MM.1S (cell line): ENCODE results near the gene ATP6V1A.

Experiments
- DNase-seq: peaks from one replicate; pipeline ENCODE4 v3.0.0-alpha.2; 2015
- H2AFZ ChIP-seq: fragments of 300-600 bp; sonication (generic); 2 replicates; pipeline ENCODE4 v1.6.0; 2016; ENCODE audit warnings: antibody characterized with exemption, low read length
- H3F3A ChIP-seq: fragments of 300-600 bp; sonication (generic); 2 replicates; pipeline ENCODE4 v1.6.1; 2016; ENCODE audit warnings: mild to moderate bottlenecking, antibody characterized with exemption, low read length, moderate library complexity, mixed read lengths; ENCODE audit not compliant: insufficient read depth
- H3K27ac ChIP-seq: fragments of 300-600 bp; sonication (generic); 2 replicates; pipeline ENCODE4 v1.5.1; 2016; ENCODE audit warnings: mild to moderate bottlenecking, low read length
- H3K27me3 ChIP-seq: fragments of 300-600 bp; sonication (generic); replicated peaks from 2 replicates; pipeline ENCODE4 v1.6.0; 2016; ENCODE audit warnings: low read length; ENCODE audit not compliant: insufficient read depth
- H3K36me3 ChIP-seq: fragments of 300-600 bp; sonication (generic); replicated peaks from 2 replicates; pipeline ENCODE4 v1.6.1; 2016; ENCODE audit warnings: mild to moderate bottlenecking, low read length, mixed read lengths; ENCODE audit not compliant: insufficient read depth
- H3K4me1 ChIP-seq: fragments of 300-600 bp; sonication (generic); 2 replicates; pipeline ENCODE4 v1.6.1; 2016; ENCODE audit warnings: low read length, mixed read lengths
- H3K4me2 ChIP-seq: fragments of 300-600 bp; sonication (generic); 2 replicates; pipeline ENCODE4 v1.6.0; 2016; ENCODE audit warnings: low read depth, low read length
- H3K4me3 ChIP-seq: fragments of 300-600 bp; sonication (generic); 2 replicates; pipeline ENCODE4 v1.5.1; 2016; ENCODE audit warnings: low read length, mixed read lengths
- H3K79me2 ChIP-seq: fragments of 300-600 bp; sonication (generic); 2 replicates; pipeline ENCODE4 v1.6.1; 2016; ENCODE audit warnings: mixed run types, low read length, mixed read lengths
- H3K9ac ChIP-seq: fragments of 300-600 bp; sonication (generic); 2 replicates; pipeline ENCODE4 v1.6.1; 2016; ENCODE audit warnings: low read length, mixed read lengths
- H3K9me2 ChIP-seq: fragments of 300-600 bp; sonication (generic); replicated peaks from 2 replicates; pipeline ENCODE4 v1.6.1; 2016; ENCODE audit warnings: mild to moderate bottlenecking, low read length, mixed read lengths; ENCODE audit not compliant: insufficient read depth
- H3K9me3 ChIP-seq: fragments of 300-600 bp; sonication (generic); replicated peaks from 2 replicates; pipeline ENCODE4 v1.6.1; 2016; ENCODE audit warnings: mild to moderate bottlenecking, low read length, mixed read lengths; ENCODE audit not compliant: insufficient read depth
- H4K20me1 ChIP-seq: fragments of 300-600 bp; sonication (generic); 2 replicates; pipeline ENCODE4 v1.6.1; 2016; ENCODE audit warnings: mild to moderate bottlenecking, low read length, moderate library complexity, mixed read lengths; ENCODE audit not compliant: insufficient read depth
- EZH2 ChIP-seq: fragments of 300-600 bp; sonication (generic); optimal IDR thresholded peaks from 2 replicates; pipeline ENCODE3; 2017; ENCODE audit warnings: low read depth, mild to moderate bottlenecking, antibody characterized with exemption, low read length, mixed read lengths
- EZH2phosphoT487 ChIP-seq: fragments of 300-600 bp; sonication (generic); IDR thresholded peaks from 2 replicates; pipeline ENCODE4 v1.6.1; 2018; ENCODE audit warnings: antibody characterized with exemption, low read length
- TF ChIP-seq, protein P1 (sequence below): fragments of 300-600 bp; sonication (generic); IDR thresholded peaks from 2 replicates; pipeline ENCODE4 v1.5.1; 2016; ENCODE audit warnings: antibody characterized with exemption, low read length, mixed read lengths

Gene ATP6V1A

DNA sequence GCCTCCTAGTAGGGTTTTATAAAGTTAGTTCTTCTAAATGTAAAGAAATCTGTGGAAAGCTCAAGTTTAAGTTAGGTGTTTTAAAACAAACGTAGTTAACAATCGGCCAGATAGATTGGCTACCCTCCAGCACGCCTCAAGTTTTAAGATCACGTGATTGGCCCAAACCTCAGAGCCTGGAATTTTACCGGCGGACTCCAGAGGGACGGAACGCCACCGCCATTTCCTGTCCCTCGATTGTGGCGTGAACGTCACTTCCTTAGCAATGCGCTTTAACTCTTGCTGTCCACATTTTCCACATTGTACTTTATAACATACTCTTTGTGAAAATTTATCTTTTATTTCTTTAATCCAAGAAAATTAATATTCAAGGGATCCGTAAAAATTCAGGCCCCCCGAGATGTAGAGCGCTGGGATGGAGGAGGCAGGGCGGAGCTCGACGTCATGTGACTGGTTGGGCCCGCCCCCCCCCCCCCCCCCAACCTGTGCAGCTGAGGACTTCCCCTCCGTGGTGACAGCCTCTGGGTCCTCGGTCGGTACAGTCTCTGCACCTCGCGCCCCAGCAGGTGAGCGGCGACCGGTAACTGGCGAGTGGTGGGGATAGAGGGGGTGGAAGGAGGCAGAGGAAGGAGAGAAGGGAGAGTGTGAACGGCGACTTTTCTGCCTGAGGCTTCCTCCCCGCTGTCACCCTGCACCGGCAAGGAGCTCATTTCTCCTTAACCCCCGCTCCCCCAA is at the start of gene ATP6V1A:
Gene ATP6V1A, plus strand, starts transcription at position 488 of the 735 bp plus-strand sequence. CDS start 31,719 bp downstream, outside the sequence.
- DNase-seq: peak; percentile 93
- peaks cover 60% of the 10 kb centered on the region for H3F3A ChIP-seq
- H3K4me2 ChIP-seq: peak within 1 kb of the TSS; percentile 94
- no peaks in the 10 kb centered on the region for H3K9me3 ChIP-seq
- H3K4me3 ChIP-seq: peak within 1 kb of the TSS; percentile 96
- H3K9me2 ChIP-seq: no peaks in the 10 kb centered on the region
- no peak for TF ChIP-seq EZH2phosphoT487
- TF ChIP-seq, protein P1, sequence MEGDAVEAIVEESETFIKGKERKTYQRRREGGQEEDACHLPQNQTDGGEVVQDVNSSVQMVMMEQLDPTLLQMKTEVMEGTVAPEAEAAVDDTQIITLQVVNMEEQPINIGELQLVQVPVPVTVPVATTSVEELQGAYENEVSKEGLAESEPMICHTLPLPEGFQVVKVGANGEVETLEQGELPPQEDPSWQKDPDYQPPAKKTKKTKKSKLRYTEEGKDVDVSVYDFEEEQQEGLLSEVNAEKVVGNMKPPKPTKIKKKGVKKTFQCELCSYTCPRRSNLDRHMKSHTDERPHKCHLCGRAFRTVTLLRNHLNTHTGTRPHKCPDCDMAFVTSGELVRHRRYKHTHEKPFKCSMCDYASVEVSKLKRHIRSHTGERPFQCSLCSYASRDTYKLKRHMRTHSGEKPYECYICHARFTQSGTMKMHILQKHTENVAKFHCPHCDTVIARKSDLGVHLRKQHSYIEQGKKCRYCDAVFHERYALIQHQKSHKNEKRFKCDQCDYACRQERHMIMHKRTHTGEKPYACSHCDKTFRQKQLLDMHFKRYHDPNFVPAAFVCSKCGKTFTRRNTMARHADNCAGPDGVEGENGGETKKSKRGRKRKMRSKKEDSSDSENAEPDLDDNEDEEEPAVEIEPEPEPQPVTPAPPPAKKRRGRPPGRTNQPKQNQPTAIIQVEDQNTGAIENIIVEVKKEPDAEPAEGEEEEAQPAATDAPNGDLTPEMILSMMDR: no peak
- TF ChIP-seq EZH2: no peak
- H3K27me3 ChIP-seq: no peaks in the 10 kb centered on the region
- H4K20me1 ChIP-seq: peaks cover 22% of the 10 kb centered on the region; the same call in 1 of the 2 replicates
- H3K27ac ChIP-seq: peak within 1 kb of the TSS; percentile 100
- peak within 1 kb of the TSS; percentile 99 for H3K9ac ChIP-seq
- H3K79me2 ChIP-seq: peaks cover 90% of the 10 kb centered on the region
- no peaks in the 10 kb centered on the region for H3K36me3 ChIP-seq
- H3K4me1 ChIP-seq: peaks cover 13% of the 10 kb centered on the region
- peak within 1 kb of the TSS; percentile 88 for H2AFZ ChIP-seq

DNA sequence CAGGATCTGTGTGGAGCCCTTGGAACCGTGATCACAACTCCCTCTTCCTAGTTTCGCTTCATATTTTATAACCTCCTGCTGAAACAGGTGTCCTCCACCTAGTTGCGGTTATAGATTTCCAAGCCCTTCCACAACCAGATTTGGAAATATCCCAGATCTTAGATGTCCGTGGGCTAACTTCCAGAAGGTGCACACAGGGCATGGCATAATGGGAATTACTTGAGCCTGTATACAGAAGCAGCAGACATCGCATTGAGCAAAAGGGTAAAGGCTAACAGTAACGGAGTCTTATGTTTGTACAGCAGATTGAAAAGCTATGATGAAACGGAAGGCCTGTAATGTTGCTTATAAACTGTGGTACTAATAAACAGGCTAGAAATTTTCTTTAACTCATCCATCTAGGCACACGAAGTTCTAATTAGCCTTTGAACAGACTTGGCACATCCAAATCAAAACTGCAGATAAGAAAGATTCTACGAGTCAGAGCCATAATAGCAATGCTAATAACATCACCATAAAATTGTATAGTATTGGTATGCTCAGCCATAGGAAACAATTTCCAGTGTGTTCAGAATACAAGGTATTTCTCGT is 49.2 kb upstream of the ATP6V1A start:
- H3F3A ChIP-seq: peaks cover 5% of the 10 kb centered on the region; the same call in 1 of the 2 replicates
- H3K4me2 ChIP-seq: peak overlapping the region; percentile 86
- peak overlapping the region; percentile 94 for H3K4me3 ChIP-seq
- H3K27ac ChIP-seq: peak overlapping the region; percentile 53; the same call in 1 of the 2 replicates
- H3K9me2 ChIP-seq: no peaks in the 10 kb centered on the region
- peak overlapping the region; percentile 98 for H2AFZ ChIP-seq
- no peaks in the 10 kb centered on the region for H4K20me1 ChIP-seq
- peaks cover 42% of the 10 kb centered on the region for H3K79me2 ChIP-seq
- H3K9ac ChIP-seq: peak overlapping the region; percentile 77
- TF ChIP-seq, protein P1: no peak
- TF ChIP-seq EZH2phosphoT487 (no peak), EZH2 (no peak)
- no peaks in the 10 kb centered on the region for H3K36me3 ChIP-seq
- no peaks in the 10 kb centered on the region for H3K27me3 ChIP-seq
- H3K4me1 ChIP-seq: peaks cover 11% of the 10 kb centered on the region
- peak; percentile 18 for DNase-seq
- H3K9me3 ChIP-seq: no peaks in the 10 kb centered on the region

DNA sequence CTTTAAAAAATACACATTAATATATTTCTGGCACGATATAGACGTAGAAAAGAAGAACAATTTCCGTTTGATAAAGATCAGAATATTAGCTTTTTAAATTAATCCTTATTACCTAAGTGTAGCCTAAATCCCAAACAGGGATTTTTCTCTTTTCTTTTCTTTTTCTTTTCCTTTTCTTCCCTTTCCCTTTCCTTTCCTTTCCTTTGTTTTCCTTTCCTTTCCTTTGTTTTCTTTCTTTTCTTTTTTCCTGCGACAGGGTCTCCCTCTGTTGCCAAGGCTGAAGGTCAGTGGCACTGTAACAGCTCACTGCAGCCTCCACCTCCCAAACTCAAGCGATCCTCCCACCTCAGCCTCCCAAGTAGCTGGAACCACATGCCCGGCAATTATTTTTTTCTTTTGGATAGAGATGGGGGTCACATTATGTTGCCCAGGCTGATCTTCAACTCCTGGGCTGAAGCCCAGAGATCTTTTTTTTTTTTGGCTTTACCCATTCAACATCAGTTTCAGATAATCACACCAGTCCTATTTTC is 48.6 kb upstream of the ATP6V1A start:
- H2AFZ ChIP-seq: no peak overlapping the region
- peaks cover 11% of the 10 kb centered on the region for H3K4me1 ChIP-seq
- no peak for TF ChIP-seq EZH2
- no peak for TF ChIP-seq EZH2phosphoT487
- TF ChIP-seq, protein P1: no peak
- H3K4me3 ChIP-seq: peak overlapping the region; percentile 36; the same call in 1 of the 2 replicates
- H3K9ac ChIP-seq: no peak overlapping the region
- H3K79me2 ChIP-seq: peaks cover 35% of the 10 kb centered on the region
- peak overlapping the region; percentile 86; the same call in 1 of the 2 replicates for H3K4me2 ChIP-seq
- DNase-seq: no peak
- no peaks in the 10 kb centered on the region for H3K9me3 ChIP-seq
- H4K20me1 ChIP-seq: no peaks in the 10 kb centered on the region
- H3K9me2 ChIP-seq: no peaks in the 10 kb centered on the region
- H3K27ac ChIP-seq: no peak overlapping the region
- no peaks in the 10 kb centered on the region for H3K36me3 ChIP-seq
- peaks cover 5% of the 10 kb centered on the region; the same call in 1 of the 2 replicates for H3F3A ChIP-seq
- no peaks in the 10 kb centered on the region for H3K27me3 ChIP-seq
